Gastrocnemius medialis (tissue), 4 donors: ENCODE results near the gene SERINC5. TPM values are rescaled to one million over a fixed set of nuclear protein-coding genes. Genes with fewer than 3 reads are reported as not detected.

Experiments used
- ATAC-seq, 2 donors: fragments of 150-250 bp; one replicate each; pipeline ENCODE4 v1.9.1; 2016
- DNase-seq, 2 donors: peaks; one replicate each; pipeline ENCODE4 v3.0.0-alpha.2; 2019
- H3K27ac ChIP-seq, 4 donors: fragments of 200-600 bp; sonication (generic); 1 replicate in 1 of 4; 2 replicates in 3 of 4; pipeline ENCODE4 v1.5.1; 2016 to 2018; ENCODE audit warnings: mild to moderate bottlenecking in 2 of 4, moderate library complexity in 1 of 4
- H3K27me3 ChIP-seq, 3 donors: fragments of 200-600 bp; sonication (generic) in 2 of 3; 1 replicate in 1 of 3; 2 replicates in 2 of 3; pipeline versions ENCODE4 v1.5.1 to v1.6.0; 2016 to 2019; ENCODE audit warnings: mild to moderate bottlenecking in 1 of 3, moderate library complexity in 1 of 3
- H3K36me3 ChIP-seq, 2 donors: fragments of 200-600 bp; sonication (generic) in 1 of 2; one replicate each; pipeline ENCODE4 v1.5.1; 2017 to 2018
- H3K4me1 ChIP-seq, 2 donors: fragments of 200-600 bp; sonication (generic) in 1 of 2; one replicate each; pipeline ENCODE4 v1.5.1; 2016 to 2017; ENCODE audit warnings: mild to moderate bottlenecking in 2 of 2
- H3K4me3 ChIP-seq, 4 donors: fragments of 200-600 bp; sonication (generic) in 3 of 4; 1 replicate in 1 of 4; 2 replicates in 3 of 4; pipeline ENCODE4 v1.5.1; 2016 to 2019; ENCODE audit warnings: mild to moderate bottlenecking in 2 of 4
- H3K9me3 ChIP-seq, 3 donors: fragments of 200-600 bp; sonication (generic) in 2 of 3; 1 replicate in 1 of 3; 2 replicates in 2 of 3; pipeline ENCODE4 v1.5.1; 2016 to 2019
- POLR2A ChIP-seq, 2 donors: fragments of 450-650 bp; IDR thresholded peaks; one replicate each; pipeline ENCODE4 v1.6.1; 2017; ENCODE audit warnings: antibody characterized with exemption in 2 of 2, mild to moderate bottlenecking in 2 of 2, moderate library complexity in 2 of 2
- in situ Hi-C, 4 donors: fragments of 200-750 bp; cut with MboI; loops; one replicate each; pipeline versions ENCODE4 v1.15.0 to v1.8.0; 2017; ENCODE audit warnings: low sequenced_read_pairs in 4 of 4
- intact Hi-C: fragments of 100-400 bp; cut with DNase I; formaldehyde crosslinking; loops from one replicate; pipeline ENCODE4 v1.15.1; 2023; ENCODE audit warnings: low total_unique reads
- total RNA-seq, 4 donors: library from RNA; depleted of rRNA; stranded (reverse); fragments of >200 nt; gene quantifications; one replicate each; pipeline versions ENCODE4 v1.1.0 to v1.2.3, GENCODE V29; 2016
- TF ChIP-seq, protein P1 (sequence below), 5 experiments: fragments of 450-650 bp in 3 of 5; fragments of 200-600 bp in 2 of 5; sonication (generic) in 2 of 5; IDR thresholded peaks in 4 of 5; conservative IDR thresholded peaks in 1 of 5; 1 replicate in 4 of 5; 2 replicates in 1 of 5; pipeline ENCODE4 v1.5.1; 2016 to 2019; ENCODE audit warnings: antibody characterized with exemption in 5 of 5, mild to moderate bottlenecking in 3 of 5, moderate library complexity in 3 of 5

The SERINC5 gene
- total RNA-seq, 4 donors from 2014 or later = 1.4 to 5.3 (median 3.0) TPM

GRCh38 chr5:80152778-80153177, 103.1 kb downstream of the SERINC5 start:
- no peak for TF ChIP-seq POLR2A (IDR thresholded peaks at IDR 0.05)
- TF ChIP-seq, protein P1, sequence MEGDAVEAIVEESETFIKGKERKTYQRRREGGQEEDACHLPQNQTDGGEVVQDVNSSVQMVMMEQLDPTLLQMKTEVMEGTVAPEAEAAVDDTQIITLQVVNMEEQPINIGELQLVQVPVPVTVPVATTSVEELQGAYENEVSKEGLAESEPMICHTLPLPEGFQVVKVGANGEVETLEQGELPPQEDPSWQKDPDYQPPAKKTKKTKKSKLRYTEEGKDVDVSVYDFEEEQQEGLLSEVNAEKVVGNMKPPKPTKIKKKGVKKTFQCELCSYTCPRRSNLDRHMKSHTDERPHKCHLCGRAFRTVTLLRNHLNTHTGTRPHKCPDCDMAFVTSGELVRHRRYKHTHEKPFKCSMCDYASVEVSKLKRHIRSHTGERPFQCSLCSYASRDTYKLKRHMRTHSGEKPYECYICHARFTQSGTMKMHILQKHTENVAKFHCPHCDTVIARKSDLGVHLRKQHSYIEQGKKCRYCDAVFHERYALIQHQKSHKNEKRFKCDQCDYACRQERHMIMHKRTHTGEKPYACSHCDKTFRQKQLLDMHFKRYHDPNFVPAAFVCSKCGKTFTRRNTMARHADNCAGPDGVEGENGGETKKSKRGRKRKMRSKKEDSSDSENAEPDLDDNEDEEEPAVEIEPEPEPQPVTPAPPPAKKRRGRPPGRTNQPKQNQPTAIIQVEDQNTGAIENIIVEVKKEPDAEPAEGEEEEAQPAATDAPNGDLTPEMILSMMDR (IDR thresholded peaks at IDR 0.05 in 4 of 5, conservative IDR thresholded peaks at IDR 0.05 in 1 of 5) = no peak
- Histone ChIP-seq H3K27ac (no peak overlapping the region), H3K4me1 (peaks cover 5 to 9% of the 10 kb centered on the region in 2 donors), H3K9me3 (no peaks in the 10 kb centered on the region), H3K4me3 (no peak overlapping the region), H3K27me3 (no peaks in the 10 kb centered on the region), H3K36me3 (no peaks in the 10 kb centered on the region)
- ATAC-seq (no peak), DNase-seq (no peak)
- in situ Hi-C loops = no loop called here
- intact Hi-C loops = no loop called here

DNA sequence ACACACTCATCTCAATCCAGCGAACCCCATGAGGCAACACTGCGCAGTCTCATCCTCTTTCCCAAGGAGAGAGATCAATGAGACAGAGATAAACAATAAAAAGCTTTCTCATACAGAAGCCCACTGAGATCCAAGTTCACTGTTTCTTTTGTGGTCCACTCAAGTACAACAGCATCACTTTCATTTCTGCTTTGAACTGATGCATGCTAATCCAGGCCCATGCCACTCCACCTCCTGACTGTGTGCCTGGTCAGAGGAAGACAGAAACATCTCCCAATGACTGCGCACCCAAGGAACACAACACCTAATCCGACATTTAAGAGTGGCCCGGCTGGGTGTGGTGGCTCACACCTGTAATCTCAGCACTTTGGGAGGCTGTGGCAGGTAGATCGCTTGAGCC, 104.0 kb downstream of the SERINC5 start:
- in situ Hi-C loops (no loop called here), intact Hi-C loops (no loop called here)
- ATAC-seq = no peak

GRCh38 chr5:80150731-80151130, 105.1 kb downstream of the SERINC5 start:
- H3K4me3 ChIP-seq = no peak overlapping the region
- no peak for DNase-seq
- peaks cover 5 to 9% of the 10 kb centered on the region in 2 donors for H3K4me1 ChIP-seq
- intact Hi-C loops (no loop called here), in situ Hi-C loops (no loop called here)
- no peak for TF ChIP-seq POLR2A (IDR thresholded peaks at IDR 0.05)
- TF ChIP-seq, protein P1 (IDR thresholded peaks at IDR 0.05 in 4 of 5, conservative IDR thresholded peaks at IDR 0.05 in 1 of 5) = no peak
- H3K9me3 ChIP-seq = no peaks in the 10 kb centered on the region
- no peaks in the 10 kb centered on the region for H3K36me3 ChIP-seq
- no peak overlapping the region for H3K27ac ChIP-seq
- ATAC-seq = no peak
- H3K27me3 ChIP-seq = no peaks in the 10 kb centered on the region

More for the DNA sequence above, 104.0 kb downstream of the SERINC5 start:
- no peak overlapping the region for H3K4me3 ChIP-seq
- H3K27me3 ChIP-seq = no peaks in the 10 kb centered on the region
- no peaks in the 10 kb centered on the region for H3K9me3 ChIP-seq
- TF ChIP-seq, protein P1 (IDR thresholded peaks at IDR 0.05 in 4 of 5, conservative IDR thresholded peaks at IDR 0.05 in 1 of 5) = no peak
- no peak for TF ChIP-seq POLR2A (IDR thresholded peaks at IDR 0.05)
- peaks cover 5 to 9% of the 10 kb centered on the region in 2 donors for H3K4me1 ChIP-seq
- no peaks in the 10 kb centered on the region for H3K36me3 ChIP-seq
- no peak overlapping the region for H3K27ac ChIP-seq
- DNase-seq = no peak

DNA sequence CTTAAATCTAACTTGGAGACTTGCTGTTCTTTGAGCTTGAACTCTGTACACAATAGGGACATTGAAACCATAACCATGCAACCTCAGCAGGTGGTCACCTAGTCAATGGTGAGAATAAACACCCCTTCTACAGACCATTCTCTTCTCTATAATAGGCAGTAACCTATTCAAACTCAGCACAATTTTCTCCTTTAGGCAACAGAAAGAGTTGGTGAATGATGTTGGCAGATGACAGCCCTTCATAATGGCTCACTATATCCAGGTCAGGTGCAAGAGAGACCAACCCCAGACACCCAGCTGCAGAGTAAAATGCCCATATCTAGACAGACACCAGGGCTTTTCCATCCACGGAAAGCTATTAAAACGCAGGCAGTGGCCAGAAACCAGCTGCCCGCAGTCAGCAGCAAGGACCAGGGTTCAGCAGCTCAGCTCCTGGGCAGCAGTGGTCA, 106.7 kb downstream of the SERINC5 start:
- TF ChIP-seq, protein P1 (IDR thresholded peaks at IDR 0.05 in 4 of 5, conservative IDR thresholded peaks at IDR 0.05 in 1 of 5) = no peak
- no peak for TF ChIP-seq POLR2A (IDR thresholded peaks at IDR 0.05)
- ATAC-seq (no peak), DNase-seq (no peak)
- in situ Hi-C loops (no loop called here), intact Hi-C loops (no loop called here)
- Histone ChIP-seq H3K36me3 (no peaks in the 10 kb centered on the region), H3K4me1 (peaks cover 5 to 9% of the 10 kb centered on the region in 2 donors), H3K9me3 (no peaks in the 10 kb centered on the region), H3K27ac (no peak overlapping the region), H3K27me3 (no peaks in the 10 kb centered on the region), H3K4me3 (no peak overlapping the region)
